IPS-15b (cell line): ENCODE measurements around the gene SDE2.

Experiments used
- H3K27me3 ChIP-seq: one replicate; pipeline ENCODE4 v1.6.1; 2013; ENCODE audit warnings: low read length; ENCODE audit not compliant: control insufficient read depth, insufficient read depth
- H3K36me3 ChIP-seq: one replicate; pipeline ENCODE4 v1.6.1; 2013; ENCODE audit warnings: low read length; ENCODE audit not compliant: control insufficient read depth, insufficient read depth
- H3K4me1 ChIP-seq: one replicate; pipeline ENCODE4 v1.6.1; 2013; ENCODE audit warnings: mild to moderate bottlenecking, low read length; ENCODE audit not compliant: control insufficient read depth, insufficient read depth
- H3K4me3 ChIP-seq: one replicate; pipeline ENCODE4 v1.5.1; 2013; ENCODE audit warnings: low read depth, low read length
- H3K9ac ChIP-seq: one replicate; pipeline ENCODE4 v1.6.1; 2013; ENCODE audit warnings: low read depth, mild to moderate bottlenecking, low read length
- H3K9me3 ChIP-seq: one replicate; pipeline ENCODE4 v1.6.1; 2013; ENCODE audit warnings: mild to moderate bottlenecking, low read length; ENCODE audit not compliant: control insufficient read depth, insufficient read depth

Gene SDE2

DNA sequence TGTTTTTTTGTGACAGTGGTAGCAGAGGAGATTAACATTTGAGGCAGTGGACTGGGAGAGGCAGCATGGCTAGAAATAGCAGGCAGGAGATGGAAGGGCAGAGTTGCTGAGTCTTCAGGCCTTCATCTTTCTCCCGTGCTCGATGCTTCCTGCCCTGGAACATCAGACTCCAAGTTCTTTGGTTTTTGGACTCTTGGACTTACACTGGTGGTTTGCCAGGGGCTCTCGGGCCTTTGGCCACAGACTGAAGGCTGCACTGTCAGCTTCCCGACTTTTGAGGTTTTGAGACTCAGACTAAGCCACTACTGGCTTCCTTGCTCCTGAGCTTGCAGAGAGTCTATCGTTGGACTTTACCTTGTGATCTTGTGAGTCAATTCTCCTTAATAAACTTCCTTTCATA lies 33.9 kb downstream of the SDE2 start:
- no peak overlapping the region for H3K9ac ChIP-seq
- no peaks in the 10 kb centered on the region for H3K9me3 ChIP-seq
- no peaks in the 10 kb centered on the region for H3K4me1 ChIP-seq
- no peaks in the 10 kb centered on the region for H3K36me3 ChIP-seq
- no peak overlapping the region for H3K4me3 ChIP-seq
- no peaks in the 10 kb centered on the region for H3K27me3 ChIP-seq

DNA sequence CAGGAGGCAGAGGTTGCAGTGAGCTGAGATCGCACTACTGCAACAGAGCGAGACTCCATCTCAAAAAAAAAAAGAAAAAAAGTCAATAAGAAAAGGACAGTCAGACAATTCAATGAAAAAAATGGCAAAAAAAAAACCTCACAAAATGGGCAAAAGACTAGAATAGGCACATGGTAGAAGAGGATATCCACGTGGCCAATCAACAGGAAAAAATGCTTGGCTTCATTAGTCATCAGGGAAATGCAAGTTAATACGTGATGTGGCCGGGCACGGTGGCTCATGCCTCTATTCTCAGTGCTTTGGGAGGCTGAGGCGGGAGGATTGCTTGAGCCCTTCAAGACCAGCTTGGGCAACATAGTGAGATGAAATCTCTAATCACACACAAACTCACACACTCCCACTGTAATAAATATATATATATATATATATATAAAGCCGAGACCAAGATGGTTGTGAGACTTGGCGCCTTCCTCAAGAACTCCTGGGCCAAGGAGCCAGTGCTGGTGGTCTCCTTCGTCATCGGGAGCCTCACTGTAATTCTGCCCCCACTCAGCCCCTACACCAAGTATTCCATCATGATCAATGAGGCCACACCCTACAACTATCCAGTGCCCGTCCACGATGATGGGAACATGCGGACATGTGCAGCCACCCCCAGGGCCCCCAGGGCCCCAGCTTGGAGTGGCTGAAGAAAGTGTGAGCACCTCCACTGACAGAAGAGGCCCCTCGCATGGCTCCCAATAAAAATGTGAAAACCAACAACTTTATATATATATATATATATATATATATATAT lies 35.2 kb downstream of the SDE2 start:
- no peaks in the 10 kb centered on the region for H3K4me1 ChIP-seq
- H3K9ac ChIP-seq: no peak overlapping the region
- no peaks in the 10 kb centered on the region for H3K9me3 ChIP-seq
- H3K27me3 ChIP-seq: no peaks in the 10 kb centered on the region
- no peaks in the 10 kb centered on the region for H3K36me3 ChIP-seq
- H3K4me3 ChIP-seq: no peak overlapping the region

DNA sequence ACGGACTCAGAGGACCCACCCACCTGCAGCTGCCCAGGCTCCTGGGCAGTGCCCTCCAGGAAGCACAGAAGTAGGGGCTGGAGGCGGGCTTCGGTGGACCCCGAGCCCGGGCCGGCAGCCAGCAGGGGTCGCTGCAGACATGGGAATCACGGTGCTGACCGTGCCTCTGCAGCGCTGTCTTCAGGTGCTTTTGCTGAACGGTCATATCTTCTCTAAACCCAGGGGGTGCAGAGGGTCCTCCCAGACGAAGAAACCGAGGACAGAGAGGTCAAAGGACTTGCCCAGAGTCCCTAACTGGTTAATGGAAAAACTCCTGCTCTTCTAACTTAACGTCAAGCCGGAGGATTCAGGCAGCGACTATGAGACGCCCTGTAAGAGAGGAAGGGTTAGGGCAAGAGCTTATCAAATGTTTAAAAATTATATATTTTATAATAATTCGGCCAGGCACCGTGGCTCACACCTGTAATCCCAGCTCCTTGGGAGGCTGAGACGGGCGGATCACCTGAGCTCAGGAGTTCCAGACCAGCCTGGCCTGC lies 36.6 kb downstream of the SDE2 start:
- Histone ChIP-seq H3K4me3 (no peak overlapping the region), H3K27me3 (no peaks in the 10 kb centered on the region), H3K9me3 (no peaks in the 10 kb centered on the region), H3K9ac (no peak overlapping the region), H3K36me3 (no peaks in the 10 kb centered on the region), H3K4me1 (no peaks in the 10 kb centered on the region)

DNA sequence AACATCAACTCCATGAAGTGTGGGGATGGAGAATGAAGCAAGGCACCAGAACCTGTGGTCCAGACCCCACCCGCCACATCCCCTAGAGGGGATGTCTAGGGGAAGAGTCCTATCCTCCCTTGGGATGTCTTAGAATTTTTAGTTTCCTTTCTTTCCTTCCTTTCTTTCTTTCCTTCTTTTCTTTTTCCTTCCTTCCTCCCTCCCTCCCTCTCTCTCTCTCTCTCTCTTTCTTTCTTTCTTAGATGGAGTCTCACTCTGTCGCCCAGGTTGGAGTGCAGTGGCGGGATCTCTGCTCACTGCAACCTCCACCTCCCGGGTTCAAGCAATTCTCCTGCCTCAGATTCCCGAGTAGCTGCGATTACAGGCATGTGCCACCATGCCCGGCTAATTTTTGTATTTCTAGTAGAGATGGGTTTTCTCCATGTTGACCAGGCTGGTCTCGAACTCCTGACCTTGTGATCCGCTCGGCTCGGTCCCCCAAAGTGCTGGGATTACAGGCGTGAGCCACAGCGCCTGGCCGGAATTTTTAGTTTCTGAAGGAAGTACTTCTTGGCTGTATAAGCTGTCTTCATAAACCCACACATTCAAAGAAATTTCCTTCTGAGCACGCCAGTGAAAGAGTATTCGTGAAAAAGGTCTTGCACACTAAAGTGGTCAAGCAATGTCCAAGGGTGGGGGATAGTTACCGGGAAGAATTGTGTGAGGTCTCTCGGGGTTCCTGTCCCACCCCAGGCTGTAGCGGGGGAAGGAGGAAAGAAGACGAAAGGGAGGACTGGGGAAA lies 37.3 kb downstream of the SDE2 start:
- Histone ChIP-seq H3K9ac (no peak overlapping the region), H3K36me3 (no peaks in the 10 kb centered on the region), H3K4me1 (no peaks in the 10 kb centered on the region), H3K9me3 (no peaks in the 10 kb centered on the region), H3K27me3 (no peaks in the 10 kb centered on the region), H3K4me3 (no peak overlapping the region)

DNA sequence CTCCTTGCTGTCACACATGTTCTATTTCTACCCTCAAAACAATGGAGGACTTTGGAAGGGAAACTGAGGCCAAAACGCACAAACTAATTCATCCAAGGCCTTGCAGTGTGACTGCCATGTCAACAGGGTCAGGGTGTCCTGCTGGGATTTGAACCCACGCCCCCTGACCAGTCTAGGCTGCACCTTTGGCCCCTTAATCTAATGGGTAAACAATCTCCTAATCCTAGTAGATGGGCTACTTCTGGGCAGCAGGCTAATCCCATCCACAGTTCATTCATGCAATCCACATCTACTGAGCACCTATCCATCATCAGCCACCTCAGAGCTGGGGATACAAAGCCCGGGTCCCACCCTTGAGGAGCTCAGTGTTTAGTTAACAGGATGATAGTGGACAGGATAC lies 41.1 kb downstream of the SDE2 start:
- H3K4me1 ChIP-seq: no peaks in the 10 kb centered on the region
- H3K9ac ChIP-seq: no peak overlapping the region
- no peaks in the 10 kb centered on the region for H3K36me3 ChIP-seq
- no peaks in the 10 kb centered on the region for H3K27me3 ChIP-seq
- H3K9me3 ChIP-seq: no peaks in the 10 kb centered on the region
- H3K4me3 ChIP-seq: no peak overlapping the region

DNA sequence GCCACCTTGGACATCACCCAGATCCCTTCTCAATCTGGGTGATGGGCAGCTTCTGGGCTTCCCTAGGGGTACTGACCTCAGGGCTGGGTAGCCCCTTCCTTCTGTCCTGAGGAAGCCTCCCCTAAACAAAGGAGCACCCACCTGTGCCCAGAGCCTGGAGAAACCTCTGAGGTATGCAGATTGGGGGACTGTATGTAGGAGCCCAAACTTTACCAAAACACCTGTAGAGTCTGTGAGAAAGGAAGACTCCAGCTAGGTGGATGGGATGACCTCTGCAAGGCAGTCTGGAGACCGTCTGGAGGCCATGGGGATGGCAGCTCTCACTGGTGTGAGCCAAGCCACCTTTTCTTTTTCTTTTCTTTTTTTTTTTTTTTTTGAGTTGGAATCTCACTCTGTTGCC lies 44.4 kb downstream of the SDE2 start:
- Histone ChIP-seq H3K4me1 (no peaks in the 10 kb centered on the region), H3K4me3 (no peak overlapping the region), H3K9ac (no peak overlapping the region), H3K9me3 (no peaks in the 10 kb centered on the region), H3K27me3 (peaks cover 4% of the 10 kb centered on the region), H3K36me3 (no peaks in the 10 kb centered on the region)

DNA sequence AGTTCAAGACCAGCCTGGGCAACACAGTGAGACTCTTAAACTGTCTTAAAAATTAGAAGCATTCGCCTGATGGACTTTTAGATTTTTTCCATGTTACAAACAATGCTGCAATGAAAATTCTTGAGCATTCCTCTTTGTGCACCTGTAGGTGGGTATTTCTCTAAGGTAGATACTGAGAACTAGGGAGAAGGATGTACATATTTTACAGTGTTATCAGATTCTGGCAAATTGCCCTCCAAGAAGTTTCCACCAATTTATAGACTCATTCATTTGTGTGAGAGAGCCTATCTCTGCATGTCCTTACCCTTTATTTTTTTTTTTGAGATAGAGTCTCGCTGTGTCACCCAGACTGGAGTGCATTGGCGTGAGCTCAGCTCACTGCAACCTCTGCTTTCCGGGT lies 45.8 kb downstream of the SDE2 start:
- Histone ChIP-seq H3K36me3 (no peaks in the 10 kb centered on the region), H3K9me3 (no peaks in the 10 kb centered on the region), H3K4me1 (no peaks in the 10 kb centered on the region), H3K4me3 (no peak overlapping the region), H3K27me3 (peaks cover 4% of the 10 kb centered on the region), H3K9ac (no peak overlapping the region)

DNA sequence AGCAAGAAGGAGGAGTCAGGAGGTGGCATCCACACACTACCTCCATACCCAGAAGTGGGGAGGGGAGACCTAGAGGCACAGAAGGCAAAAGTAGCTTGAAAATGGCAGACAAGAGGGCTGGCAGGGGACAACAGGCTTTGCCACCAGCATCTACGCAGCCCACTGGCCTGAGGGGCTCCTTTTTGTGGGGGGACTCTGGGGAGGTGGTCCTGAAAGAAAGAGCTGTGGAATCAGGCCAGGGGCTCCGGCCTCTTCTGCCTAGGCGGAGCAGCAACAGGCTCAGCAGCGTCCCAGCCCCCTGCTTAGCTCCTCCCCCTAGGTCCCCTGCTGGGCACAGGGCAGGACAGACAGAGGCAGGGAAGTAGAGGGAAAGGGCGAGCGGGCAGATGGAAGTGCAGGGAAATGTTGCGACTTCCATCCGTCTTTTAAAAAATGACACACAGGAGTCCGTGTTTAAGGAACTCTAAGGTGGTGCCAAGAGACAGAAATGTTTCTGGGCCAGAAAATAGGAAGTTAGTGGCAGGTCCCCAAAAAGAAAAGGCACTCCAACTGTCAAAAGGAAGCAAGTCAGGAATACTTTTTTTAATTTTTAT lies 48.1 kb downstream of the SDE2 start:
- Histone ChIP-seq H3K9ac (no peak overlapping the region), H3K4me3 (peak overlapping the region; percentile 30), H3K36me3 (no peaks in the 10 kb centered on the region), H3K4me1 (peaks cover 2% of the 10 kb centered on the region), H3K9me3 (no peaks in the 10 kb centered on the region), H3K27me3 (peaks cover 4% of the 10 kb centered on the region)

DNA sequence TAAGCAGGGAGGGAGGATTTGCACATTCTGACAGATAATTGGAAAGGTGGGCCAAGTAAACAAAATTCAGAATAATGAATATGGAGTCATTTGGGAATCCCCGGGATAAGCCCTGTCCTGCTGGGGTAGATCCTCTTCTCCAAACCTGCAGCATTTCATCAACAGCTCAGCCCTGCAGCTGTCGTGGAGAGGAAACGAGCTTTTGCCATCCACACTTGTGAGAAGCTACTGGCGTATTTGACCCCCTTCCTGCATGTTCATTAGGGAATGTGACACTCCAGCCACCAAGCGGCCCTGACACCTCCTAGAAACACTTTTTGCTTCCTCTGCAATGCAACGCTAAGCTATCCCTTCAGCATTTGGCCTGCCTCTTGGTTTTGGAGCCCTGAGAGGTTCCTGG lies 50.1 kb downstream of the SDE2 start:
- H3K27me3 ChIP-seq: peaks cover 7% of the 10 kb centered on the region
- H3K4me3 ChIP-seq: no peak overlapping the region
- peaks cover 17% of the 10 kb centered on the region for H3K4me1 ChIP-seq
- no peaks in the 10 kb centered on the region for H3K36me3 ChIP-seq
- H3K9ac ChIP-seq: no peak overlapping the region
- no peaks in the 10 kb centered on the region for H3K9me3 ChIP-seq

DNA sequence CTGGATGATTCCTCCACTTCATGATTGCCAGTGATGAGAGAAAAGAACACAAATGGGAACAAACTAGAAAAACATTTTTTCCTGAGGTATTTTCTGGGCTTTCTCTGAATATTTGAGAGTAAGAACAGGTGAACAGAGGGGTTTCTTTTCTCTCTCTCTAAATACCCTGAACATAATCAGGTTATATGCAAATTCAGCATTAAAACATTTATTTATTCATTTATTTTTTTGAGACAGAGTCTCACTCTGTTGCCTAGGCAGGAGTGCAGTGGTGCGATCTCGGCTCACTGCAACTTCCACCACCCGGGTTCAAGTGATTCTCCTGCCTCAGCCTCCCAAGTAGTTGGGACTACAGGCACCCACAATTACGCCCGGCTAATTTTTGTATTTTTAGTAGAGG lies 52.3 kb downstream of the SDE2 start:
- Histone ChIP-seq H3K4me1 (peaks cover 17% of the 10 kb centered on the region), H3K27me3 (peaks cover 8% of the 10 kb centered on the region), H3K36me3 (no peaks in the 10 kb centered on the region), H3K9ac (no peak overlapping the region), H3K4me3 (no peak overlapping the region), H3K9me3 (no peaks in the 10 kb centered on the region)

DNA sequence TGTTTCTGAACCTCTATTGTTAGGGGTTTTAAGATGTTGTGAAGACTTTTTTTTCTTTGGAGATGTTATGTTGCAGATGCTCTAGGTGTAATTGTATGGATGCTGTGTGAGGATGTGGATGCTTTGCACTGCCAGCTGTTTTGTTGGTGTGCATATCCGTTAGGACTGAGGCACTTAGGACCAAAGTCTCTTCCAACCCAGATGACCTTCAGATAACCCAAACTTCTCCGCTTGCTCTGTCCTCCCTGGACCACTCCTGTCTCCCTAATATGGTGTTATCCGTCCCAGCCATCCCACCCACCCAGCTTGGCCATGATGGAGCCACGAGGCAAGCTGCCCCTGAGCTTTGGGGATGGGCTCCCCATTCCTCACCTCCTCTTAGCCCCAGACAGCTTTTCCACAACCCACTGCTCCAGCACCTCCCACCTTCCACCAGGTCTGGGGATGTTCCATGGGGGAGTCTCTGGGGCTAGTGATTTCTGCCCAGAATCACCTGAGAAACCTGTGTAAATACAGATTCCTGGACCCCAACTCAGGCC lies 53.0 kb downstream of the SDE2 start:
- Histone ChIP-seq H3K9ac (no peak overlapping the region), H3K4me1 (peaks cover 17% of the 10 kb centered on the region), H3K27me3 (peaks cover 8% of the 10 kb centered on the region), H3K4me3 (no peak overlapping the region), H3K36me3 (no peaks in the 10 kb centered on the region), H3K9me3 (no peaks in the 10 kb centered on the region)
